ENCODE results near the gene ELMO1.

ELMO1 gene

DNA sequence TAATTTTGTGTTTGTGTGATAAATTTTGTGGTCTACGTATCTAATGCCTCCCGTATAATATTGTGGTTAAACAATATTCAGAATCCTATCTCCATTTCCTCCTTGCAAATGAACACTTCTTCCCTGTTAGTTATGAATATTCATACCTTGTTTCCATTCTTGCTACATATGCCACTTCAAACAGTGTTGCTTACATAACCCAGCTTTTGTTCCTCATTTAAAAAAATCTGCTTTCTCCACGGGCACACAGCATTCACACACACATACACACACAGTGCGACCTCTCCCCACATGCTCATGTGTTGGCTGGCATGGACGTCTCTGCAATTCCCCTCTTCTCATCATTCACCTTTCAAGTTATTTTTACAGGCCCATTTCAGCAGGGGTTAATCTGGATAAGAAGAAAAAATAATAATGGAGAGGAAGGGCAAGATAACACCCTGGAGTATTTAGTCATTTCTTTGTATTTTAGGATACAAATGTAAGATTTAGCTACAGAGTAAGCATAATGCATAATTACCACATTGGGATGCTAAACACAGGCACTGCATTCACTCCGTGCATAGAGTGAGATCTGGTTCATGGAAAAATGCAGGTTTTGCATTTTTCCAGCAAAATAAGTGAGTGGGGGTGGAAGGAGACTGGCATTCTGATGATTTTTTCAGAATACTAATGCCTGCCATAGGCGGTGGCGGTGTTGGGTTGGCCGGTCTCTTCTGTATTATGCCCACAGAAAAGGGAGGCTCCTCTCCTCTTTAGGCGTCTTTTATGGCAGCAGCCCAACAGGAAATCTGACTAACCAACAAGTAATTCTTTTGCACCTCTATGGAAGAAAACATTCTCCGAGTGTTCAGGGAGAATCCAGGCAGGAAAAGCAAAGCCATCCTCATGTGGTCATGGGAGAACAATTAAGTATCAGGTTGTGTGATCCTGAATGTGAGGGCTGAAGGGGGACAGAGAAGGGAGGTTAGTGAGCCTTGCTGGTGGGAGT lies 31.7 kb upstream of the ELMO1 start:
- no peak for ATAC-seq (ENCODE audit: insufficient read depth, low read depth)
- no peaks in the 10 kb centered on the region for H3K9me3 ChIP-seq (ENCODE audit: insufficient read depth, low read length, severe bottlenecking)
- no peak for DNase-seq
- H3K27ac ChIP-seq (ENCODE audit: low read length) = no peak overlapping the region
- TF ChIP-seq EZH2 (IDR thresholded peaks at IDR 0.05; ENCODE audit: borderline replicate concordance, low read depth, low read length, severe bottlenecking) = no peak
- TF ChIP-seq, protein P1, sequence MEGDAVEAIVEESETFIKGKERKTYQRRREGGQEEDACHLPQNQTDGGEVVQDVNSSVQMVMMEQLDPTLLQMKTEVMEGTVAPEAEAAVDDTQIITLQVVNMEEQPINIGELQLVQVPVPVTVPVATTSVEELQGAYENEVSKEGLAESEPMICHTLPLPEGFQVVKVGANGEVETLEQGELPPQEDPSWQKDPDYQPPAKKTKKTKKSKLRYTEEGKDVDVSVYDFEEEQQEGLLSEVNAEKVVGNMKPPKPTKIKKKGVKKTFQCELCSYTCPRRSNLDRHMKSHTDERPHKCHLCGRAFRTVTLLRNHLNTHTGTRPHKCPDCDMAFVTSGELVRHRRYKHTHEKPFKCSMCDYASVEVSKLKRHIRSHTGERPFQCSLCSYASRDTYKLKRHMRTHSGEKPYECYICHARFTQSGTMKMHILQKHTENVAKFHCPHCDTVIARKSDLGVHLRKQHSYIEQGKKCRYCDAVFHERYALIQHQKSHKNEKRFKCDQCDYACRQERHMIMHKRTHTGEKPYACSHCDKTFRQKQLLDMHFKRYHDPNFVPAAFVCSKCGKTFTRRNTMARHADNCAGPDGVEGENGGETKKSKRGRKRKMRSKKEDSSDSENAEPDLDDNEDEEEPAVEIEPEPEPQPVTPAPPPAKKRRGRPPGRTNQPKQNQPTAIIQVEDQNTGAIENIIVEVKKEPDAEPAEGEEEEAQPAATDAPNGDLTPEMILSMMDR (IDR thresholded peaks at IDR 0.05; ENCODE audit: borderline replicate concordance, extremely low read depth, low read length, poor library complexity, severe bottlenecking) = no peak
- peaks cover 12% of the 10 kb centered on the region for H3K27me3 ChIP-seq (ENCODE audit: insufficient read depth, low read length, poor library complexity)
- H3K36me3 ChIP-seq (ENCODE audit: insufficient read depth, low read length) = no peaks in the 10 kb centered on the region
- H3K4me1 ChIP-seq (ENCODE audit: insufficient read depth, low read length) = no peaks in the 10 kb centered on the region
- H4K20me1 ChIP-seq (ENCODE audit: insufficient read depth, low read length) = no peaks in the 10 kb centered on the region
- no peak overlapping the region for H3K9ac ChIP-seq (ENCODE audit: low read depth, low read length)
- no peaks in the 10 kb centered on the region for H3K79me2 ChIP-seq (ENCODE audit: insufficient read depth, low read length)
- no peak overlapping the region for H2AFZ ChIP-seq (ENCODE audit: low read depth, low read length)
- H3K4me2 ChIP-seq (ENCODE audit: insufficient read depth, low read length) = no peak overlapping the region
- H3K4me3 ChIP-seq (ENCODE audit: low read depth in 1 of 2, low read length in 2 of 2) = no peak overlapping the region

DNA sequence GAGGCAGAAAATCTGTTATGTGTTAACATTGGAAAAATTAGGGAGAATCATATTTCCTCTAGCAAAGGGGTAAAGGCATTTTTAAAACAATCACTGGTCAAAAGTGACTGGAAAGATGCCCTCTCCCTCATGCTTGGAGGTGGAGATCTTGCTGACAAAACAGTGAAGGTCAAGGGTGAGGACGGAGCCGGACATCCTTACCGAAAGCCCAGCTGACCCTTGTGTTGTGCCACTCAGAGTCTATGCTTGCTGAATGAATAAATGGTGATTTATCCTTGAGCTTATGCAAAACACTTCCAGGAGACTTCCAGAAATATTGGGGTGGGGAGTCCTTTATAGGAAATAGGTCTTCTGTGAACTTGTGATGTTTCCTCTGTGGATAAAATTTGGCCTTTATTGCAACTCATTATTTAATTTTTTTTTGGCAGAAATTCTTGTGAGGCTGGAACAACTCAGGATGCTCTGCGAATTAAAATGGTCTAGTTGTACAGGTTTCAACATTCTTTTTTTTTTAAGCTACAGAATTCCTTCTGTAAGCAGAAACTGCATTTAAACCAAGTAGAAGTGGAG lies 28.3 kb upstream of the ELMO1 start:
- H3K4me2 ChIP-seq (ENCODE audit: insufficient read depth, low read length) = no peak overlapping the region
- TF ChIP-seq, protein P1 (IDR thresholded peaks at IDR 0.05; ENCODE audit: borderline replicate concordance, extremely low read depth, low read length, poor library complexity, severe bottlenecking) = no peak
- TF ChIP-seq EZH2 (IDR thresholded peaks at IDR 0.05; ENCODE audit: borderline replicate concordance, low read depth, low read length, severe bottlenecking) = no peak
- H3K79me2 ChIP-seq (ENCODE audit: insufficient read depth, low read length) = no peaks in the 10 kb centered on the region
- no peaks in the 10 kb centered on the region for H3K4me1 ChIP-seq (ENCODE audit: insufficient read depth, low read length)
- H3K27me3 ChIP-seq (ENCODE audit: insufficient read depth, low read length, poor library complexity) = peaks cover 20% of the 10 kb centered on the region
- no peak overlapping the region for H3K27ac ChIP-seq (ENCODE audit: low read length)
- H3K9me3 ChIP-seq (ENCODE audit: insufficient read depth, low read length, severe bottlenecking) = no peaks in the 10 kb centered on the region
- H3K4me3 ChIP-seq (ENCODE audit: low read depth in 1 of 2, low read length in 2 of 2) = no peak overlapping the region
- H3K36me3 ChIP-seq (ENCODE audit: insufficient read depth, low read length) = no peaks in the 10 kb centered on the region
- no peak overlapping the region for H3K9ac ChIP-seq (ENCODE audit: low read depth, low read length)
- ATAC-seq (ENCODE audit: insufficient read depth, low read depth) (no peak), DNase-seq (no peak)
- H4K20me1 ChIP-seq (ENCODE audit: insufficient read depth, low read length) = no peaks in the 10 kb centered on the region
- H2AFZ ChIP-seq (ENCODE audit: low read depth, low read length) = no peak overlapping the region

DNA sequence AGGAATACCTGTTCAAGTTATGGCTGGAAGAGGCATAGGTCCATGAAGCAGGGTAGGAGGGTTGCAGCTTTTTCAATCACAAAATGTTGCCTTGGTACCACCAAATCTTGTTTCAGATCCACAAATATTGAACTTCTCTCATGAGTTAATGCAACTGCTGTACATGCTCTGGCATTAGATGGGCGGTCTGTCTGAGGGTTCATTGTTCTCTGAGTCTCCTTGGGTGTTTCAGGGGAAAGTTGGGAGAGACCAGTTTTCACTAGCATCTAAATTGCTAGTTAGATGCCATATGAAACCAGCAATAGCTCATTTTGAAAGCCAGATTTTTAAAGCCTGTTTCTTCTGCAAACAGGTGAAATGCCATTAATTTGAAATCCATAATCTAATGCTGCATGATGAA lies 27.8 kb upstream of the ELMO1 start:
- no peak for TF ChIP-seq EZH2 (IDR thresholded peaks at IDR 0.05; ENCODE audit: borderline replicate concordance, low read depth, low read length, severe bottlenecking)
- TF ChIP-seq, protein P1 (IDR thresholded peaks at IDR 0.05; ENCODE audit: borderline replicate concordance, extremely low read depth, low read length, poor library complexity, severe bottlenecking) = no peak
- Histone ChIP-seq H3K4me1 (ENCODE audit: insufficient read depth, low read length) (no peaks in the 10 kb centered on the region), H3K27me3 (ENCODE audit: insufficient read depth, low read length, poor library complexity) (peaks cover 20% of the 10 kb centered on the region), H3K4me3 (ENCODE audit: low read depth in 1 of 2, low read length in 2 of 2) (no peak overlapping the region), H3K9me3 (ENCODE audit: insufficient read depth, low read length, severe bottlenecking) (no peaks in the 10 kb centered on the region), H4K20me1 (ENCODE audit: insufficient read depth, low read length) (no peaks in the 10 kb centered on the region), H3K4me2 (ENCODE audit: insufficient read depth, low read length) (no peak overlapping the region), H3K79me2 (ENCODE audit: insufficient read depth, low read length) (no peaks in the 10 kb centered on the region), H3K36me3 (ENCODE audit: insufficient read depth, low read length) (no peaks in the 10 kb centered on the region), H3K27ac (ENCODE audit: low read length) (no peak overlapping the region), H2AFZ (ENCODE audit: low read depth, low read length) (no peak overlapping the region), H3K9ac (ENCODE audit: low read depth, low read length) (no peak overlapping the region)
- no peak for ATAC-seq (ENCODE audit: insufficient read depth, low read depth)
- no peak for DNase-seq

Data from DND-41 (cell line).